SKM-1 (cell line): ENCODE data around the gene MINK1.
"Not testable (repeated sequence)": the region's sequence is repeated elsewhere in the genome, so short reads cannot be mapped to it uniquely, and the experiment has no call there.

ENCODE experiments used
- DNase-seq: peaks from one replicate; lab custom pipeline; 2025; ENCODE audit not compliant: unreplicated experiment; lab: John Stamatoyannopoulos, UW

Gene MINK1

GRCh38 chr17:4867535-4867934 is 34.4 kb downstream of the MINK1 start:
- not testable (repeated sequence) for DNase-seq

- DNase-seq = not testable (repeated sequence)
These were observed 36.2 kb downstream of the MINK1 start for GRCh38 chr17:4869058-4869998.

DNA sequence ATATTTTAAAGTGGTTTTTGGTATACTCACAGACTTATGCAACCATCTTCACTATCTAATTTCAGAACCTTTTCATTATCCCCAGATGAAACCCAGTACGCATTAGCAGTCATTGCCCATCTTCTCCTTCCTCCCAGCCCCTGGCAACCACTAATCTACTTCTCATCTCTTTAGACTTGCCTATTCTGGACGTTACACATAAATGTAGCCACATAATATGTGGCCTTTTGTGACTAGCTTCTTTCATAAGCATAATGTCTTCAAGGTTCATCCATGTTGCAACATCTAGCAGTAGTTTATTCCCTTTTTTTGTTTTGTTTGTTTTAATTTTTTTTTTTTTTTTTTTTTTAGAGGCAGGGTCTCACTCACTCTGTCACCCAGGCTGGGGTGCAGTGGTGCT is 37.7 kb downstream of the MINK1 start:
- DNase-seq = no peak

DNA sequence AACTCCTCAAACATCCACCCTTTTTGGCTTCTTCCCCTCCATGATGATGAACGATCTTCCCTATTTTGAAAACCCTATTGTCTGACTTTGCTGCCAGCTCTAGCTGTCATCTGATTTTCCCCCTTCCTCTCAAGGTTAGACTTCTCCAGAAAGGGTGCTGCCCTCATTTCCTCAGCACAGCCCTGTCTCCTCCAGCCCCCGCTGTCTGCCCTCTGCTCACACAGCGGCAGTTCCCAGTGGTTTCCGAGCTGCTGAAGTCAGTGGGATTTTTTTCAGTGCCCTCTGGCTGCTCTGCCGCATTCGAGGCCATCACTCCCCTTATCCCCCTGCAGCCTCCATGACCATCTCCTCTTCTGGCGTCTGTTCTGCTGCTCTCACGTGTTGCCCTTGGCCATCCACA is 39.6 kb downstream of the MINK1 start:
- DNase-seq = no peak

GRCh38 chr17:4877089-4877488 is 43.9 kb downstream of the MINK1 start:
- no peak for DNase-seq

DNA sequence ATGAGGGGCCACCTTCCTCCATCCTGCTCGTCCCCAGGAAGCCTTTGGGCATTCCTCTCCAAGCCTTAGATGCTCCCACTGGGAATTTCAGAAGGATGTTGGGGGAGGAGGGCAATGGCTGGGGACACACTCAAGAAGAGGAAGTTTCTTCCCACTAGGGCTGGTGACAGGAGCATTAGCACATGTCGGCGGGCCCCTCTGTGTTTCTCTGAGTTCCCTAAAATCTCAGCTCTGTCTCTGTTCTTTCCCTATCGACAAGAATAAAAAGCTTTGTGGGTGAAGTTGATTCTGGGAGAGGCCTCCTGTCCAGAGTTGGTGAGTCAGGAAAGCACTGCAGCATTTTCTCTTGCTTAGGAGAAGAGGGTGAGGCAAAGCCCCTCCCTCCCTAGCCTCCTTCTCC is 46.5 kb downstream of the MINK1 start:
- no peak for DNase-seq

DNA sequence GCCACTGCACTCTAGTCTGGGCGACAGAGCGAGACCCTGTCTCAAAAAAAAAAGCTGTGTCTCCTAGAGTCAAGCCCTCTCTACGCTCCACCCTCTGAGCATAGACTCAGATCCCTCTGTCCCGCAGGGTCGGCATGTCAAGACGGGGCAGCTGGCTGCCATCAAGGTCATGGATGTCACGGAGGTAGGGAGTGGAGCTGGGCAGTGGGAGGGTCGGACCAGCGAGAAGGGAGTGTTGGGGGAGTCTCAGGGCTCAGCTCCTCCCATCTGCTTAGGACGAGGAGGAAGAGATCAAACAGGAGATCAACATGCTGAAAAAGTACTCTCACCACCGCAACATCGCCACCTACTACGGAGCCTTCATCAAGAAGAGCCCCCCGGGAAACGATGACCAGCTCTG is 47.7 kb downstream of the MINK1 start:
- DNase-seq = no peak

DNA sequence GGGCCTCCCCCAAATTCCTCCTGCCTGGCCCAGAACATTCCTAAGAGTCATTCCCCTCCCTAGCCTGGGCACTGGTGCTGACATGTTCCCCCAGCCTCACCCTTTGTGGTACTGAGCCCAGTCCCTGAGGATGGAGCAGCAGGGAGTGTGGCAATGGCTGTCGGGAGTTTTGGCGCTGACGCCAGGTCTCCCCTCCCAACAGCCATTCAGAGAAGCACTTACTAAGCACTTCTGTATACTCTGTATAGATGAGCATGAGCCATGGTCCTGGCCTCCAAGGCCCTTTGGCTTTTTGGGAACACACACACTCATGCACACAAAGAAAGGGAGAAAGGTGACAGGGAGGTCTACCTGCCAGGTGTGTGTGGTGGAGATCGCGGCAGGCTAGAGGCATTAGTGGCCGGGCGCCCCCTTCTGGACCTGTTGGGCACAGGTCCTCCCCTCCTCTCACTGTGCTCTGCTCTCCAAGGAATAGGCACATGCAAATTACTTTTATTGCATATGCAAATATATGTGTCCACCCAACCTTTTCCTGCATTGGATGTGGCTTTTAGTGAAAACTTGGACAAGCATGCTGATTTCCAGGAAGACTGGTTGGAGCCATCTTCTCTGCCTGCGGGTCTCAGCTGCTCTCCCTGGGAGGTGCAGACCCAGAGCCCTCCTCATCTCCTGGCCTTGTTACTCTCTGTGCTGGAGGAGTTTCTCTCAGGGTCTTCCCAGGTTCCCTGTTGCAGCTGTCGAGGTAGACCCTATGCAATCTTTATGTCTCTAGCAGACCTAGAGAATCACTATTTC is 48.8 kb downstream of the MINK1 start:
- no peak for DNase-seq

- no peak for DNase-seq
These were observed 51.3 kb downstream of the MINK1 start for GRCh38 chr17:4884489-4884888.

GRCh38 chr17:4886830-4887229 is 53.7 kb downstream of the MINK1 start:
- DNase-seq = no peak

- no peak for DNase-seq
These were observed 54.4 kb downstream of the MINK1 start for GRCh38 chr17:4887581-4887980.

DNA sequence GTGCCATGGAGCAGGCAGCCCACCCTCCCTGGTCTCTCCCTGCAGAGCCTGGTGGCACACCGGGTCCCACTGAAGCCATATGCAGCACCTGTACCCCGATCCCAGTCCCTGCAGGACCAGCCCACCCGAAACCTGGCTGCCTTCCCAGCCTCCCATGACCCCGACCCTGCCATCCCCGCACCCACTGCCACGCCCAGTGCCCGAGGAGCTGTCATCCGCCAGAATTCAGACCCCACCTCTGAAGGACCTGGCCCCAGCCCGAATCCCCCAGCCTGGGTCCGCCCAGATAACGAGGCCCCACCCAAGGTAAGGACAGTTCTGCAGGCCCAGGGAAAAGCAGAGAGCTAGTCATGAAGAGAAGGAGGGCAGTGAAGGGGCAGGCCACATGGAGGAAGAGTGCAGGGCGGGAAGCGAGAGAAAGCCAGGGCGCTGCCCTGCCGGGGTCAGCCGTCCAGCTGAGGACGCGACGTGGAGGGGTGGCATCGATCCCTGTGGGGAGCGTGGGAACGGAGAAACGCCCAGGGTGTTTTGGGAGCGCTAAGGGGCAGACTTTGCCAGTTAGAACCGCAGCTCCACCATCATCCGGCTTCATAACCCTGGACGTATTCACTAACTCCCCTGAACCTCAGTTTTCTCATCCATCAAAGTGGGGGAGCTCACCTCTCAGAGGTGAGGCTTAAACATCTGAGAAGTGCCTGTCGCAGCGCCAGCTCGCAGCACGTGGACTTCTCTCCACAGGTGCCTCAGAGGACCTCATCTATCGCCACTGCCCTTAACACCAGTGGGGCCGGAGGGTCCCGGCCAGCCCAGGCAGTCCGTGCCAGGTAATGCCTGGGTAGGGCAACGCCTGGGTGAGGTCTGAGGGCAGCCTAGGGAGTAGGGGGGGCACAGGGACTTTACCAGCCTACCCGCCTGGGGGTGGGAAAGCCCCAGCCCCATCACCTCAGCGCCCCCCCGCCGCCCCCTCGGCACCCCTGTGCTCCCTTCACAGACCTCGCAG is 58.6 kb downstream of the MINK1 start:
- DNase-seq = no peak

DNA sequence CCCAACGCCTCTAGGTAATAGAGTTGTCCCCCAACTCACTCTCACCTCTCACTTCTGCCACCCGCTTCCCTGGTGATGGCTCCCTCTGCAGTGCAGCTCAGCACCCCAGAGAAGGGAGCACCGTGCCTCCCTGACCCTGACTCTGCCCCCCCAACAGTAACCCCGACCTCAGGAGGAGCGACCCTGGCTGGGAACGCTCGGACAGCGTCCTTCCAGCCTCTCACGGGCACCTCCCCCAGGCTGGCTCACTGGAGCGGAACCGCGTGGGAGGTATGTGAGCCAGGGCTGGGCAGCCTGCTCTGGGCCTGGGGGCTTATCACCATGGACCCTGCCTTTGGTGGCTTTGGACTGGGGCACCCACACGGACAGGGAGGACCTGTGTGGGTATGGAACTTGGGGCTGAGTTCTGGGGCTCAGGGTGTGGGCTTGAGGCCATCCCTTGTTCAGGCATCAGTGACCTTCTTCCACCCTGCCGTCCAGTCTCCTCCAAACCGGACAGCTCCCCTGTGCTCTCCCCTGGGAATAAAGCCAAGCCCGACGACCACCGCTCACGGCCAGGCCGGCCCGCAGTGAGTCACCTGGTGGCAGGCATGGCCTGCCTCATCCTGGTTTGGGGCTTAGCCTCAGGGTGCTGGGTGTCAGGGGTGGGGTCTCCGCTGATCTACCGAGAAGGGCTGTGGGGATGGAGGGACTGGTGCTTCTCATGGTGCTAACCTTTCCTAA is 59.5 kb downstream of the MINK1 start:
- DNase-seq = no peak

- no peak for DNase-seq
These were observed 60.1 kb downstream of the MINK1 start for GRCh38 chr17:4893272-4893671.

DNA sequence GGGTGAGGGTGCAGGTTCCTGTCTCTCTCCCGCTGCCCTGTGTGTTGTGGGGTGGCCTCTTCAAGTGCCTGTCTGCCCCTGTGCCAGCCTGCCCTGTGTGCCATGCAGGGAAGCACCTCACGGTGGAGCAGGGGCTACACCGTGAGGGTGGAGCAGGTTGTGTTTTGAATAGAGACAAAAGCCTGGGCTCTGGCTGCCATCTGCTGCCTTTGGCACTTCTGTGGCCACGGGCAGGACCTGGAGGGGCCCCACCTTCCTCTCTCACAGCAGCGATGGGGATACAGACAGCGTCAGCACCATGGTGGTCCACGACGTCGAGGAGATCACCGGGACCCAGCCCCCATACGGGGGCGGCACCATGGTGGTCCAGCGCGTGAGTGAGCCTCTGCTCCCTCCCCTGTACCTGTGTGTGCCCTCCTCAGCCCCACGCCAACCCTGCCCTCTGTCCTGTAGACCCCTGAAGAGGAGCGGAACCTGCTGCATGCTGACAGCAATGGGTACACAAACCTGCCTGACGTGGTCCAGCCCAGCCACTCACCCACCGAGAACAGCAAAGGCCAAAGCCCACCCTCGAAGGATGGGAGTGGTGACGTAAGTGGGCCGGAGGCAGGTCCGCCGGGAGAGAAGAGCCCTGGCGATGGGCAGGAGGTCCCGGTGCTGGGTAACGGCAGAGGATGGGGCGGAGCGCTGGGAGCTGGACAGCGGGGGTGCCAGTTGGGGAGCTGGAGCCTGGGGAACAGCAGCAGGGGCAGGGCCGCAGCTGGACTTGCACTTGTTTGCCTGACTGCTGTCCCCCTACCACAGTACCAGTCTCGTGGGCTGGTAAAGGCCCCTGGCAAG is 60.8 kb downstream of the MINK1 start:
- DNase-seq = no peak

- no peak for DNase-seq
These were observed 62.0 kb downstream of the MINK1 start for GRCh38 chr17:4895121-4895520.

DNA sequence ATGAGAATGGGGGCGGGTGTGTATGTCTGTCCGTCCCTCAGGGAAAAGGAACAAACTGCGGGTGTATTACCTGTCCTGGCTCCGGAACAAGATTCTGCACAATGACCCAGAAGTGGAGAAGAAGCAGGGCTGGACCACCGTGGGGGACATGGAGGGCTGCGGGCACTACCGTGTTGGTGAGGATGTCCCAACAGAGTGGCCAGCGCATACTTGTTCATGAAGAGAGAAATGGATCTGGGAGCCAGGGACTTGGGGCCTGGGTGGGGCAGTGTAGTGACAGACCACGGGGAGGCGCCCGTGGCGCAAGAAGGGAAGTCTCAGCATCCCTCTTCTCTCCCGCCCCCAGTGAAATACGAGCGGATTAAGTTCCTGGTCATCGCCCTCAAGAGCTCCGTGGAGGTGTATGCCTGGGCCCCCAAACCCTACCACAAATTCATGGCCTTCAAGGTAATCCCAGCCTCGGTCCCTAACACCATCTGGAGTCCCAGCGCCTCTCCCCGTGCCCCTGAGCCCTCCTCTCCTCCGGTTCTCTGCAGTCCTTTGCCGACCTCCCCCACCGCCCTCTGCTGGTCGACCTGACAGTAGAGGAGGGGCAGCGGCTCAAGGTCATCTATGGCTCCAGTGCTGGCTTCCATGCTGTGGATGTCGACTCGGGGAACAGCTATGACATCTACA is 62.7 kb downstream of the MINK1 start:
- DNase-seq = no peak

DNA sequence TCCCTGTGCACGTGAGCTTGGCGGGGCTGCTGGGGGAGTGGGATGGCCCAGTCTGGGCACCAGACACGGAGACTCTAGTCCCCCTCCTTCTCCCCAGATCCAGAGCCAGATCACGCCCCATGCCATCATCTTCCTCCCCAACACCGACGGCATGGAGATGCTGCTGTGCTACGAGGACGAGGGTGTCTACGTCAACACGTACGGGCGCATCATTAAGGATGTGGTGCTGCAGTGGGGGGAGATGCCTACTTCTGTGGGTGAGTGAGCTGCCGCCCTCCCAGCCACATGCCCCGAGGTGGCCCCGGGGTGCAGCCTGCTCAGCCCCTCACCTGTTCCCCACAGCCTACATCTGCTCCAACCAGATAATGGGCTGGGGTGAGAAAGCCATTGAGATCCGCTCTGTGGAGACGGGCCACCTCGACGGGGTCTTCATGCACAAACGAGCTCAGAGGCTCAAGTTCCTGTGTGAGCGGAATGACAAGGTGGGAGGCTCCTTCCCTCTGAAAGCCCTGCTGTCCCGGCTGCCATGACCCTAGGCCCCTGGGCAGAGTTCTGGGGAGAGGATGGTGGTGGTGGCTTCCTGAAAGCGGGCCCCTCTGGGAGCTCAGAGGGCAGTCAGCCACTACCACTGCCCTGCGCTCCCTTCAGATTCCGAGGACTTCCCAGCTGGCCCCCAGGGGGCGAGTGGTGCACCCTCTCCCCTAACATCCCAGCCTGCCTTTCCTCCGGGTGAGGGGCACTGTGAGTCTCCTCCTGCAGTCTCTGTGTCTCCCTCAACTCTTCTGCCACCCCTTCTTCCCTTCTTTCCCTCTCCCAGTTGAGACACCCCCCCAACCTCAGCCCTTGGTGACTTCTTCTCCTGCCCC is 63.4 kb downstream of the MINK1 start:
- DNase-seq = no peak
